GM19463 (cell line): ENCODE data around the gene TAOK3.
"Not testable (repeated sequence)": the region's sequence is repeated elsewhere in the genome, so short reads cannot be mapped to it uniquely, and the experiment has no call there.

Experiments
- ATAC-seq: cut with Tn5 transposase; IDR thresholded peaks from one replicate; pipeline ENCODE4 v1.9.1; 2021; ENCODE audit warnings: mild to moderate bottlenecking, moderate library complexity; ENCODE audit not compliant: unreplicated experiment

The TAOK3 gene

DNA sequence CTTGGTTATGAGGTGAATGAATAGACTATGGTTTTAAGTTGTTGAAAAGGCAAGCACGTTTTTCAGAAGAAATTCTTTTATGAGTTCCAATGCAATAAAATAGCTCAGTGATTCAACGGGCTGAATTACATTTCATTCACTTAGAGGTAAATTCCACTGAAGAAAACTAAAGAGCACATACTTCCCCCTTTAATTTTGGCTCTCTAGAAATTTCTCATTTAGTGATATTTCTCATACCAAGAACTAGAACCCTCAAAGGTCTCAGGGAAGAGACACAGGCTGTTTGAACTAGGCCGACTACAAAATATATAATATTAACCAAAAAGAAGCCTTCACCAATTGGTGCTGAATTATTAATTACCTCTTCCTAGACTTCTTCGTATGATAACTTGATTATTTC is 68.6 kb downstream of the TAOK3 start:
- no peak for ATAC-seq

DNA sequence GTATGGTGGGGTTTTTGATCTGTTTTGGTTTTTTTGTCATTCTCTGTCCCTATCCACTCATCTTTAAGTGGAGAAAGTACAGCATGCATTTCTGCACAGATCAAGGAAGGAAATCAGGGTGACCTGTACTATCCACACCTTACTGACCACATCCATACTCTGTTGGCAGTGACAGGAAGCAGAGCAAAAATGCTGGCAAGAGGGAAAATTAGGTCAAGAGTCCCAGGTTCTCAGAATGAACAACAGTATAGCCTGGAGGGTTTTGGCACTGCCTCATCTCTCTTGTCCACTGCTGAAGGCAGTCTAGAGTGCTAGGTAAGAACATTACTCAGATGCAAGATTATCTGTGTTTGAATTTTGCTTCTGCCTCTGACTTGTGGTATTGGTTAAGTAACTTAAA is 70.7 kb downstream of the TAOK3 start:
- no peak for ATAC-seq

DNA sequence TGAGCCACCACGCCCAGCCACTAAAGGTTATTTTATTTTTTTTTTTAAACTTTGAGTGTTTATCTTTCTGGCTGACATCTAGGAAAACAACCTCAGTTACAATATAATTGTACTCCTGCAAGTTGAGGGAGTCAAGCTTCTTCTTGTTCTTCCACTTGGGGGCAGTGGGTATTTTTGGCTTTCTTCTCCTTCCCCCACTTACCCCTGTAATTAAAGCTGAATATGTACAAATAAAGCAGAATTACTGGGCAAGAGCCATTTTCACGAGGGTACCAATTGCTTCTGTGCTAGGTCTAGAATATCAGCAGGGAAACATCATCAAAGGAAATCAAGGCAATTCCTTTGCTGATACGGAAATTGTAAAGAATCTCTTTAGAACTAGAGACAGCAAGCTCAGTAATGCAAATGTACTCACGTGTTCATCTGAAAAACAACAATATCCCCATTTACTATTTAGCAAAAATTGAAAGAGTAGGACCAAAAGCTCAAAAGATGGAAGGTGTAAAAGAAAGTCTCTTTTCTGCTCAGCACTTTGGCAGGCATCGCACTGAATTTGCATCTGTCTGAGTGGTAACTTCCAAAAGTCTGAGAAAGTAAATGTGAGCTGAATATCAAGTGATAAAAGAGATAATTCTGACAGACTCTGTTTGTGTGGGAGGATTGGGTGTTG is 72.8 kb downstream of the TAOK3 start:
- no peak for ATAC-seq

DNA sequence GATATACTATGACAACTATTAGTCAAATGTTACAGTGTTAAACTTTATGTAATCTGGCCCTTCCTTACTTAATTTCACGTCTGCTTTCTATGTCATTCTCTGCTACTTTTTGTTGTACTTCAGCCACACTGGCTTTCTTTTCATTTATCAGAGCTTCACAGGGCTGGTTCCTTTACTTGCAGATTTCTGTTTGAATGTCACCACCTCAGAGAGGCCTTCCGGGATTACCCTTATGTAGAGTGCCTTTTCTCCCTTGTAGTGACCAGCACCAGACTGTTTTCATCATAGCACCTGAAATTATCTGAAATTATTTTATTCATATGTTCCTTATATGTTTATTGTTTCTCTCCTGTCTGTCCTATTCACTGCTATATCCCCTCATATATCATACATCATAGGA is 75.4 kb downstream of the TAOK3 start:
- no peak for ATAC-seq

DNA sequence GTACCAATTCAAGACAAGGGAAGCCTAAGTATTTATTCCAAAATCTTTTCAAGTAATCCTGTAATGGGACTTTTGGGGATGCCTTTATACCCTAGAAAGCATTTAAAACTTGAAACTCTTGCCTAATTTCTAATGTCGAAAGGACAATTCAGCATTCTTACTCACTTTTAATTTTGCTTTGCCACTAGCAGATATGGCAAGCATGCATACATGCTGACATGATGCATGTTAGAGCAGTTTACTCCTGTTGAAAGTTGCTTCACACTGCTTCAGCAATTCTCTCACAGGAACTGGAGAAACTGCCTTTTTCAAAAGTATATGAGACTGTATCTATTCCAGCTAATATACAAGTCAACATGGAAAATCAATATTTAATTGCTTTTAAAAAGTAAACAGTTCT is 79.9 kb downstream of the TAOK3 start:
- no peak for ATAC-seq

DNA sequence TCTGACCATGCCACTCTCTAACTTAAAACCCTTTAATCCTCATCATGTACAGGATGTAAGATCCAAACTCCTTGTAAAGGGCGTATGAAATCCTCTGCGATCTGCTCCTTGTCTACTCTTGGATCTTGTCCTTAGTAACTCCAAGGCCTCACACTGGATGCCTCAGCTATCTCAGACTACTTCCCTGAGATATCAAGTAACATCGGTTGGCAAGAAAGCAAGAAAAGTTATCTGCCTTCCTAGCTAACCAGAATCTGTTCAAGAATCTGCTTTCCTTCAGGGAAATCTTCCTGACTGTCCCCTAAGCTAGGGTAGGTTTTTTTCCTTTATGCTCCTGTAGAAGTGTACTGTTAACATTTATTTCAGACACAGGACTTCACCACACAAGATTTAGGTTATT is 82.6 kb downstream of the TAOK3 start:
- no peak for ATAC-seq

DNA sequence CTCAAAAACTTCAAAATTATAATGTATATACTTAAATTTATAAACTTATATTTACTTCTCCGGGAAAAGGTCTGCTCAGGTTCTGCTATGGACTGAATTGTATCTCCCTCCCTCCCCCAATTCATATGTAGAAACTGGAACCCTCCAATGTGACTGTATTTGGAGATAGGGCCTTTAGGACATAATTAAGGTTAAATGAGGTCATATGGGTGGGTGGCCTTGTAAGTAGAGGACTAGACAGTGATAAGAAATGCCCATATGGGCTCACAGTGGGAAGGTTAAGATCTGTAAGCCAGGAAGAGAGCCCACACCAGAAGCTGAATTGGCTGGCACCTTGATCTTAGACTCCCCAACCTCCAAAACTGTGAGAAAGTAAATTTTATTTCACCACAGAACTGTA is 84.5 kb downstream of the TAOK3 start:
- no peak for ATAC-seq

DNA sequence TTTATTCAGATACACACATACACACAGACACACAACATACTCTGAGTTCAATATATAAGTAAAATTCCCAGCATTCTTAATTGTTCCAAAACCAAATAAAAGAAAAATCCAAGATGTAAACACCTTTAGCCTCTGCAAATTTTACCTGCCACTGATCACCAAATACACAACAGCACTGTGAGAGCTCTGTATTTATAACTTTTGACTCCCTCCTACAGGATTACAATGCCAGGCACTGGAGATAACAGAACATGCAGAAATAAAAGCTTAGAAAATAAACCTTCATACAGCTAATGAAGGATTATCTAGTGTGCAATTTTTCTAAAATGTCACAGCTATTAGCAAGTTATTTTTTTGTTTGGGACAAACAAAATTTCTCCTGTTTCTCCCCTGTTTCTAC is 85.0 kb downstream of the TAOK3 start:
- no peak for ATAC-seq

DNA sequence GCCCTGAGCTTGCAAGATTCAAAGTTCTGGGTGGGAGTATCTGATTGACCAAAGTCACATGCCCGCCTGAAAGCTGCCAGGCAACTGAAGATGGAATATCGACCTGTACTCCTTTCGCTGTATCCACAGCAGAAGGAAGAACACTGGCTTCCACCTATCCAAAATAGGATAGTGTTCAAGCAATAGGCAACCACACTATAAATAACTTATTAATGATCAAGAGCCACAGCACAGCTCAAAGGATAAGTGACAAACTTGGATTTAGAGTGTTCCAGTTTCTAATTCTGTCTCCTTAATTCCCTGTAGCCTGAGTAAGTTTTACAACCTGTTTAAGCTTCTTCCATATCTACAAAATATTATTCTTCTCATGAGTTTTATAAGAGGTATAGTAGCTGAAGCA is 89.9 kb downstream of the TAOK3 start:
- ATAC-seq: no peak

DNA sequence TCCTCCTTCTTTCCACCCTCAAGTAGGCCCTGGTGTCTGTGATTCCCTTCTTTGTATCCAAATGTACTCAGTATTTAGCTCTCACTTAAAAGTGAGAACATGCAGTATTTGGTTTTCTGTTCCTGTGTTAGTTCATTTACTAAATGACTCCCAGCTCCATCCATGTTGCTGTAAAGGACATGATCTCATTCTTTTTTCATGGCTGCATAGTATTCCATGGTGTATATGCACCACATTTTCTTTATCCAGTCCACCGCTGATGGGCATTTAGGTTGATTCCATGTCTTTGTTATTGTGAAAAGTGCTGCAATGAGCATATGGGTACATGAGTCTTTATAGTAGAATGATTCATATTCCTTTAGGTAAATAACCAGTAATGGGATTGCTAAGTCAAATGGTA is 94.4 kb downstream of the TAOK3 start:
- not testable (repeated sequence) for ATAC-seq

DNA sequence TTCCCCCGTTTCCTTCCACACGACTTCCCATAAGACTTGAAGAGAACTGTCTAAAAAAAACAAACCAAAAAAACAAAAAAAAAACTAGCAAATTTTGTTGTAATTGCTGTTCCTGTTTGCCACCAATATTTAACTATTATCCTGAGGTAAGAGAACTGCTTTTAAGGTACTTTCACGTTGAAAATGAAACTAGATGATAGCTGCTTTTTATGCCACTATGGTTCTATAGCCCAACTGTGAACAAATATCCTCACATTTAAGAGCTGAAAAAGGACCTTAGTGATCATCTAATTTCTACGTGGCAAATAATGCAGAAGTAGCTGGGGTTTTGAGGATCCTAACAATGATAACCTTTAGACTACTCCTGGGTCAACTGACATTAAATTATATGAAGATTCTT is 98.6 kb downstream of the TAOK3 start:
- ATAC-seq: no peak

DNA sequence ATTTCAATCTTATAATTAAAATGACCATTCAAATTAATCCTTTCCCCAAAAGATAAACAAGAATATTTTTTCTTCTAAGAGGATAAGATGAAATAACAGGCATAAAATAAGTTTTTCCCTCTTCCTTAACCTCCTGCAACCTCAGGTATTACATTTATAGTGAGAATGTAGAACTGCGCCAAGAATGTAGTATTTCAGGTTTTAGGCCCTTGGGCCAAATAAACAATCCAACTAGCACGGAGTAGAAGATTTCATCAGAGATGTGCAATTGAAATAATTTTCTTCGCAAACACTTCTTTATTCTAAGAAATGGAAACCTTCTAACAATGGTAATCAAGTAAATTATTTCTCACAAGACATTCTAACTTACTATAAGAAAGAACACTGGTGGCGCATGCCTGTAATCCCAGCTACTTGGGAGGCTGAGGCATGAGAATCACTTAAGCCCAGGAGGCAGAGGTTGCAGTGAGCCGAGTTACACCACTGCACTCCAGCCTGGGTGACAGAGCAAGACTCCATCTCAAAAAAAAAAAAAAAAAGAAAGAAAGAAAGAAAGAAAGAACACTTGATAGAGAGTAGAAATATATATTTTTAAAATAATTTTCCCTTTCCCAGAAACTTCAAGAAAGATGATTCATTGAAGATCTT is 100.8 kb downstream of the TAOK3 start:
- ATAC-seq: no peak

DNA sequence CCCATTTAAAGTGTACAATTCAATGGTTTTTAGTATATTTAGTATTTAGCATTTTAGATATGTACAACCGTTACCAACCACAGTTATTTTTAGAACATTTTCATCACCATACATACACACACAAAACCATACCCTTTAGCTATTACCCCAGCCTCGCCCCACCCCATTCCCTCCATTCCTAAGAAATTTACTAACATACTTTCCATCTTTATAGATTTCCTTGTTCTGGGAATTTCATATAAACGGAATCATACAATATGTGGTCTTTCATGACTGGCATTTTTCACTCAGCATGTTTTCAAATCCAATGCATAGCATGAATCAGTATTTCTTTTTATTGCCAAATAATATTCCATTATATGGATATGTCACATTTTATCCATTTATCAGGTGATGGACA is 101.5 kb downstream of the TAOK3 start:
- ATAC-seq: no peak

DNA sequence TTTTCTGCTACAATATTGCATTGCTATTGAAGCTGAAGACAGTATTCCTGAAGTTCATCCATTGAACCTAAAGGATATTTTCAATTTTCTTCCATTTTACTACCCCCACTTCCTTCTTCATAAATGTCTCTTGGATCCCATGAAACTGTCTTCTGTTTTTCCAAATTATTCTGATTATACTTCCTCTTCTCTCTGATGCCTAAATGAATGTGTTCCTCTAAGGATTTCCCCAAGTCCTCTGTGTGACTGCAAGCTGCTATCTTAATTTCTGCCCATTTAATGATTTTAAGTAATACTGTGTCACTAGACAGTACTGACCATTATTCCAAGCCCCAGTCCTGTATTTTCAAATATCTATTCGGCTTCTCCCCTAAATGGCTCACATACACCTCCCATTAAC is 102.9 kb downstream of the TAOK3 start:
- no peak for ATAC-seq

DNA sequence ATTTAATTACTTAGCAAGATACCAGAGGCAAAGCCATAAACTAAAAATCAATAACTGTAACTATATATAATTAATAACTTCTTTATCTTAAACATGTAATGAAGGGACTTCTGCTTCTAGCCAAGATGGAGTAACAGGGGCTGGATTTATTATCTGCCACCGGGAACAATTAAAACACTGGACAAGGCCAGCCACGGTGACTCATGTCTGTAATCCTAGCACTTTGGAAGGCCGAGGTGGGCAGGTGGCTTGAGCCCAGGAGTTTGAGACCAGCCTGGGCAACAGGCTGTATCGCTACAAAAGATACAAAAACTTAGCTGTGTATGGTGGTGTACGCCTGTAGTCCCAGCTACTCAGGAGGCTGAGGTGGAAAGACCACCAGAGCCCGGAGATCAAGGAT is 113.6 kb downstream of the TAOK3 start:
- ATAC-seq: no peak

DNA sequence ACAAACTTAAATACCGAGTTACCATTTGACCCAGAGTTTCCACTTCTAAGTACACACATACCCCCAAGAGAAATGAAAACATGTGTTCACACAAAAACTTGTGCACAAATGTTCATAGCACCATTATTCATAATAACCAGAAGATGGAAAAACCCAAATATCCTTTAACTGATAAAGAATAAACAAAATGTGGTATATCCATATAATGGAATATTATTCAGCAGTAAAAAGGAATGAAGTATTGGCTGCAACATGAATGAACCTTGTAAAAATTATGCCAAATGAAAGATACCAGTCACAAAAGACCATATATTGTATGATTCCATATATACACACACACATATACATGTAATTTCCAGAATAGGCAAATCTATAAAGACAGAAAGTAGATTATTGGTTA is 116.4 kb downstream of the TAOK3 start:
- ATAC-seq: no peak

DNA sequence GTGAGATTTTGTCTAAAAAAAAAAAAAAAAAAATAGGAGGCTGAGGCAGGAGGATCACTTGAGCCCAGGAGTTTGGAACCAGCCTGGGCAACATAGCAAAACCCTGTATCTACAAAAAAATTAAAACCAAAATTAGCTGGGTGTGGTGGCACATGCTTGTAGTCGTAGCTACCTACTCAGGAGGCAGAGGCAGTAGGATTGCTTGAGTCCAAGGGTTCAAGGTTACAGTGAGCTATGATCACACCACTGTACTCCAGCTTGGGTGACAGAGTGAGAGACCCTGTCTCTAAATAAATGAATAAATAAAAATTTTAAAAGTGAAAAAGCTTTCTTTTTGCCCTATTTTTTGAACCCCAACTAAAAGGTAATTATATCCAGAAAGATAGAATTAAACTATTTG is 123.2 kb downstream of the TAOK3 start:
- ATAC-seq: no peak

DNA sequence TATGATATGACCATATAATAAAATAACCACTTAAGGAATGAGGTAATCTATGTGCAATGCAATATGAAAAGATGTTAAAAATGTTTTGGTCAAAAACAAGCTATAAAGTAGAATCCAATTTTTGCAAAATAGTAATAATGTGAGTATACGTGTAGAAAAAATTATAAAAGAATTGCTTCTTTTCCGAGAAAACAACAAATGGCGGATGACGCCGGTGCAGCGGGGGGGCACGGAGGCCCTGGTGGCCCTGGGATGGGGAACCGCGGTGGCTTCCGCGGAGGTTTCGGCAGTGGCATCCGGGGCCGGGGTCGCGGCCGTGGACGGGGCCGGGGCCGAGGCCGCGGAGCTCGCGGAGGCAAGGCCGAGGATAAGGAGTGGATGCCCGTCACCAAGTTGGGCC is 126.8 kb downstream of the TAOK3 start:
- ATAC-seq: not testable (repeated sequence)

DNA sequence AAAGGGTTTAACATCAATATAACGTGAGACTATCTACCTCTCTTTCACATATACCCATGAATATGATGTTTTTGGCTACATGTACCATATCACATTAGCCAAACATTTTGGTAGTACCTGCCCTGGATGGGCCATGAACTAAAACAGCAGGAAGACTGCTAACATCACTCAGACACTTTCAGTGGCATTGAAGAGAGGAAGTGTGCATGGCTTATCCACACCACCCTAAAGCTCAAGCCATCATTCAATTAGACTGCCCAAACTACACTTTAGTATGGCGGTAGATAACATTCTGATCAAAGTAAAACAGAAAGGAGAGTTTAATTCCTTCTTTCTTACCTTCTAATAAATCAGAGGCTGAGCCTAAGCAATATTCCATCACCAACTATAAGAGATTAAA is 133.8 kb downstream of the TAOK3 start:
- ATAC-seq: no peak

DNA sequence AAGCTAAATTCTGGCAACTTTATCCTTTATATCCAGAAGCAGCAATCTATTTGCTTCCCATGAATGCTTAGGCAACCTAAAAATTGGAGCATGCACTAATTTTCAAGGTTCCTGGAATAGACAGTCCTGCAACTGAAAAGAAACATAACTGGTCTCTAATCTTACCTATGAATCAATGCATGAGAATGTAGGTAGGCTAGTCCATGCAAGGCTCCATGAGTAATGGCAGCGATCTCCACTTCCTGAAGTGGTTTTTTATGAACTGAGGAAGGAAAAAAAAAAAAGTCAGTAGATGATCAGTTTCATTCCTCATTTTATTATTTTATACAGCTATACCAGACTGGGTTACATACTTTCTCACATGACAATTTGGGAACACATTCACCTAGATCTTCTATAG is 134.8 kb downstream of the TAOK3 start:
- ATAC-seq: no peak

DNA sequence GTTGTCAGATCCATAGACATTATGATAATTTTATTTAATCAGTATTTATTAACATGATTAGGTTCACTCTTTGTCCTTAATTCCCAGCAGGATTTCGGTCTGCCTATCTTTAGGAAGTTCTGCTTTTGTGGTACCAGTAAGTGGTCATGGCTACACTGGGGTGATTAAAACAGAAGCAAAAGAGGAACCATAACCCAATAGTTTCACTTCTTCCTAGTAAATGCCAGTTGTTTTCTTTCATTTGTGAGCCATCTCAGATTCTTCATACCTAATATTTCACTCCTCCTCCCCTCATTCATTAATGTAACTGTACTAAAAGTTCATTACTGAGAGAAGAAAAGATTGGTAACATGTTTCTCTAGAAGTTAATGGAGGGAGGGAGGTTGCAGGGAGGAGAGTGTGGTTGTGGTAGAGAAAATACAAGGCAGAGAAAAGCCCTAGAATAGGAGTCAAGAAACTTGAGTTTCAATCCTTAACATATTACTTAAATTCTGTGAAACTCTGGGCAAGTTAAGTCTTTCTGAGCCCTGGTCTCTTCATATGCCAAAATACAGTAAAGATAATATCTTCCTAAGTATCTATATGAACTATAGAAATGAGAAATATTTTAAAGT is 135.5 kb downstream of the TAOK3 start:
- ATAC-seq: peak; percentile 89

DNA sequence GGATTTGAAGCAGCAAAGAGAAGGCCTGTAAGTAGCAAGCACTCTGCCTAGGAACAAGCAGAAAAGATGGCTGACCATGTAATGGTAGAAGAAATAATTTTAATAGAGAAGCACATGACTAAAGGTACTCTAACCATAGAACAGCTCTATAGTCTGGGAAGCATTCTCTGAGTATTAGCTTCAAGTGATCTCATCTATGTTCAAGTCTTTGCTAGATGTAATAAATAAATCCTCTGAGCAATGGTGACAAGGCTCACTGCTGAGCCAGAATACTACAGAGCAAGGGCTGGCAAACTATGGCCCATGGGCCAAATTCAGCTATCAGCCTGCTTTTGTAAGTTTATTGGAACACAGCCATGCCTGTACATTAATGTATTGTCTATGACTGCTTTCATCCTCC is 152.0 kb downstream of the TAOK3 start:
- ATAC-seq: no peak

DNA sequence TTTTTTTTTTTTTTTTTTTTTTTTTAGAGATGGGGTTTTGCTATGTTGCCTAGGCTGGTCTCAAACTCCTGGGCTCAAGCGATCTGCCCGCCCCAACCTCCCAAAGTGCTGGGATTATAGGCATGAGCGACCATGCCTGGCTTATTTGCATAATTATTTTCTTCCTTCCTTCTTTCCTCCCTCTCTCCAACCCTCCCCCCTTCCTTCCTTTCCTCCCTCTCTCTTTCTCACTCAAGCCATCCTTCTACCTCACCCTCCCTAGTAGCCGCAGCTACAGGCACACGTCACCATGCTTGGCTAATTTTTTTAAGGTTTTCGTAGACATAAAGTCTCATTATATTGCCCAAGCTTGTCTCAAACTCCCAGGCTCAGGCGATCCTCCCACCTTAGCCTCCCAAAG is 152.9 kb downstream of the TAOK3 start:
- ATAC-seq: no peak
